ENCODE measurements around the gene NUPR2.
"Not testable (repeated sequence)": the region's sequence is repeated elsewhere in the genome, so short reads cannot be mapped to it uniquely, and the experiment has no call there.

NUPR2 gene, protein sequence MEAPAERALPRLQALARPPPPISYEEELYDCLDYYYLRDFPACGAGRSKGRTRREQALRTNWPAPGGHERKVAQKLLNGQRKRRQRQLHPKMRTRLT

DNA sequence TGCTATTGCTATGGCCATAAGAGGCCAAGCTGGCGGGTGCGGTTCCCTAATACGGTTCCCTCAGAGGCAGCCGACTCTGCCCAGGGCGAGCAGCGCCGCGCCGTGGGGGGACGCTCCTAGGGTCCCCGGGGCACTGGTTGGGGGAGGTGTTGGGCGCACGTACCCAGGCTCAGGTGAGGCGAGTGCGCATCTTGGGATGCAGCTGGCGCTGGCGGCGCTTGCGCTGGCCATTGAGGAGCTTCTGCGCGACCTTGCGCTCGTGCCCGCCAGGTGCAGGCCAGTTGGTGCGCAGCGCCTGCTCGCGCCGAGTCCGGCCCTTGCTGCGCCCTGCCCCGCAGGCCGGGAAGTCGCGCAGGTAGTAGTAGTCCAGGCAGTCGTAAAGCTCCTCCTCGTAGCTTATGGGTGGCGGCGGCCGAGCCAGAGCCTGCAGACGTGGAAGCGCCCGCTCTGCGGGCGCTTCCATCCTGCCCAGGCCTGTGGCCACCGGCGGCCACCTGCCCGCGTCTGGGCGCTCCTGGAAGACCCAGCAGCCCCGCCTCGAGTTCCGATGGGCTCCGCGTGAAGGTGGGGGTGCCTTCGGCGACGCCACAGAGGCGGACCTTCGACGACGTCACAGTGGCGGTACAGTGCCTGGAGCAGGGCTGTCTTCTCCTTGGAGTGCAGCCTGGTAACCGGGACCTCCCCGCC is at the start of gene NUPR2:
Gene NUPR2, minus strand, starts transcription at position 566 of the 687 bp plus-strand sequence. Its CDS starts 103 bp downstream, at position 463.
- DNase-seq (ENCODE audit: low read depth in 3 of 3, low spot score in 1 of 3) = no peak

DNA sequence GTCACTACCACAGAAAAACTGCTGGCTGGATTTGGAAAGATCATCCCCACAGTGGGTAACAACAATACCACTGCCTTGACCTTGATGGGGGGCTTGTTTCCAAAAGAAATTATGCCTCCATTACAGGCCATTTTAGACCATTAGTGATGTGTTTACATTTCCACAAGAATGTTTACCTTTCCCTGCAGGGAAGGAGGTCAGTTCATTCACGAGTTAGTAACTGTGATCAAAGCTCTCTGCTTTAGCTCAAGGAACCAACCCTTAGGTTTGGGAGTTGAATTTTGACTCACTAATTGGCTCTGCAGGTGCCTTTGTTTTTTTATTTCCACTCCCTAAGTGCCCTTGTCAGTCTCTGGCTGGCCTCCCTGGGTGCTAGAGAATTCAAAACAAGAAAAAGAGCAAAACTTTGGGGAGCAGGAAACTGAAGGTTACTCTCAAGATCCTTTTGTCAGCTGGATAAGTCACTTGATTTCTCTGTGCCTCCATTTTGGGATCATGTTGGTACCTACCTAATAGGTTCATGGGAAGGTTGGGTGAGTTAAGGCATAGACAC is 41.1 kb upstream of the NUPR2 start:
- no peak for DNase-seq (ENCODE audit: low read depth in 3 of 3, low spot score in 1 of 3)

DNA sequence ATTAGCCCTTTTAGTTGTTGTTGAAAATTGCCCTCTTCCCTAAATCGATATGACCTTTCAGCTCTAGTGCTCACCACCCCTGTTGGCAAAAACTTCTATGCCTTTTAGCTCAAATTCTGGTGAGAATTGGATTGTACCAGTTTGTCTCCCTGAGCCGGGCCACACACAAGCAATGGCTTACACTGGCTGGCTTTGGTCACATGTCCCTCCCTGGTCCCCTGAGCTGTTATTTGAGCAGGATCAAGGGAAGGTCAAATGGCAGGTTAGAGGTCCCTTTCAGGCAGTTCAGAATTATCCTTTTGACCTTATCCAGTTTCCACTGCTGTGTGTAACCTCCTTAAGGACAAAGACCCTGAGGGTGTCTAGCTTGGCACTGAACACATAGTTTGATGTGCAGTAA is 14.8 kb upstream of the NUPR2 start:
- not testable (repeated sequence) for DNase-seq (ENCODE audit: low read depth in 3 of 3, low spot score in 1 of 3)

DNA sequence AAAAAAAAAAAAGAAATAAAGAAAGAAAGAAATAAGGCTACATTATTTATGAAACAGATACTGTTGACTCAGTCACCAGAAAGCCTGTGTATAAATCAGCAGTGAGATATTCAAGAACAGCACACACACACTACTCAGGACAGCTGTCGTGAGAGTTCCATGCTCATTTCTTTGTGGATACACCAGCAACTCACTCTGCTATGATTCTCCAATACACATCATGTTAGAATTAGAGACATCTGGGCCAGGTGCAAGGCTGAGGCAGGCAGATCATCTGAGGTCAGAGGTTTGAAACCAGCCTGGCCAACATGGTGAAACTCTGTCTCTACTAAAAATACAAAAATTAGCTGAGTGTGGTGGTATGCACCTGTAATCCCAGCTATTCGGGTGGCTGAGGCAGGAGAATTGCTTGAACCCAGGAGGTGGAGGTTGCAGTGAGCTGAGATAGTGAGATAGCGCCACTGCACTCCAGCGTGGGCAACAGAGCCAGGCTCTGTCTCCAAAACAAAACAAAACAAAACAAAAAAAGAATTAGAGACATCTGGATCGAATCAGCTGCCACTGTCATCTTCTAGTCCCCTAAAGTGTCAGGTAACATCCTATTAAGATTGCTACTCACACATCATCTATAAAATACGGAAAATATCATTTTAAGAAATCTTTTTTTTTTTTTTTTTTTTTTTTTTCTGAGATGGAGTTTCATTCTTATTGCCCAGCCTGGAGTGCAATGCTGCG is 11.2 kb upstream of the NUPR2 start:
- no peak for DNase-seq (ENCODE audit: low read depth in 3 of 3, low spot score in 1 of 3)

DNA sequence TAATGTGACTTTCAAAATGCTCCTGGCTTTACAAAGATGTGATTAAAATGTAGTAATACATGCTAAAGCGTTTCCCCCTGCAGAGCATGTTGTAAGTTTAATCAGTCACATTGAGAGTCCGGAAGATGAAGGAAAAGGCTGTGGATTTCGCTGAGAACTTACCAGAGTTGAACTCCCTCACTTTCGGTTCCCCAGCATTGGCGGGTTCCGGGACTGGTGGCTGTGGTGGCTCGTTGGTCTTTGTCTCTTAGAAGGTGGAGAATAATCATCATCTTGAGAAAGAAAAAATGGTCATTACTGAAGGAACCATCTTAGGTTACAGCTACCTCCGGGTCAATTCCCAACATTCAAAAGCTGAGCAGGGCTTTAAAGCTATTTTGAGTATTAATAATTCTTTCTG is 9.6 kb upstream of the NUPR2 start:
- no peak for DNase-seq (ENCODE audit: low read depth in 3 of 3, low spot score in 1 of 3)

DNA sequence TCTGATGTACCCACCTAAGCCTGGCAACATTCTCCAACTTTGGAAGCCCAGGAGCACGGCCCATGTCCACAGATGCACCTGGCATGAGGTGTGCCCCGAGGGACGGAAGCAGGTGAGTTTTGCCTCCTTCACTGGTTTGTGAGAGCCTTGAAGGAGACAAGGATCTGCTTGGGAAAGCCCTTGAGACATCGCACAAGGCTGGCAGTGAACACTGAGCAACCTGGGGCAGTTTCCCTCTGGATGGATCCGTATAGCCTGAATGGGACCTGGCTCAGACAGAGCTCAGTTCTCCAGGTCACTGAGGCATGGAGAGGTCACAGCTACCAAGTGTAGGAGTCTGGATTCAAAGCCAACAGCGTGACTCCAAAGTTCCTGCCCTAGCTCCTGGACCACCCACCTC is 8.8 kb upstream of the NUPR2 start:
- DNase-seq (ENCODE audit: low read depth in 3 of 3, low spot score in 1 of 3) = no peak

DNA sequence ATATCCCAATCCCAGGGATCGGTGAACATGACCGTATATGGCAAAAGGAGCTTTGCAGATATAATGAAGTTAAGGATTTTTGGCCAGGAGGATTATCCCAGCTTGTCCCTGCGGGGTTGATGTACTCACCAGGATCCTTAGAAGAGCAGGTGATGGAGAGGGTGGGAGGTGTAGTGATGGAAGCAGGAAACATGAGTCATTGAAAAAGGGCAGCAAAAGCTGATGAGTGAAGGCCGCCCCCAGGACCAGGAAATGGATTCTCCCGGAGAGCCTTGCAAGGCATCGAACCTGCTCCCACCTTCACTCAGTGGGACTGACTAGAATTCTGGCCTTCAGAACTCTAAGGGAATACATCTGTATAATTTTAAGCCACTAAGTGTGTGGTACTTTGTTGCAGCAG is 5.2 kb upstream of the NUPR2 start:
- no peak for DNase-seq (ENCODE audit: low read depth in 3 of 3, low spot score in 1 of 3)

DNA sequence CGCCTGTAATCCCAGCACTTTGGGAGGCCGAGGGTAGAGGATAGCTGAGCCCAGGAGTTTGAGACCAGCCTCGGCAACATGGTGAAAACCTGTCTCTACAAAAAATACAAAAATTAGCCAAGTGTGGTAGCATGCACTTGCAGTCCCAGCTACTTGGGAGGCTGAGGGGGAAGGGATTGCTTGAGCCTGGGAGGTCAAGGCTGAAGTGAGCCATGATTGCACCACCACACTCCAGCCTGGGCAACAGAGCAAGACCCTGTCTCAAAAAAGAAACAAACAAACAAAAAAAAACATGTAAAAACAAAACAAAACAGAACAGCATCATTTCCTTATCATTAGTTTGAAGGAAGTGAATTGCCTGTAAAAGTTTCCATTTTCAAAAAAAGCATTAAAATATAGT is 4.0 kb downstream of the NUPR2 start:
- DNase-seq (ENCODE audit: low read depth in 3 of 3, low spot score in 1 of 3) = not testable (repeated sequence)

DNA sequence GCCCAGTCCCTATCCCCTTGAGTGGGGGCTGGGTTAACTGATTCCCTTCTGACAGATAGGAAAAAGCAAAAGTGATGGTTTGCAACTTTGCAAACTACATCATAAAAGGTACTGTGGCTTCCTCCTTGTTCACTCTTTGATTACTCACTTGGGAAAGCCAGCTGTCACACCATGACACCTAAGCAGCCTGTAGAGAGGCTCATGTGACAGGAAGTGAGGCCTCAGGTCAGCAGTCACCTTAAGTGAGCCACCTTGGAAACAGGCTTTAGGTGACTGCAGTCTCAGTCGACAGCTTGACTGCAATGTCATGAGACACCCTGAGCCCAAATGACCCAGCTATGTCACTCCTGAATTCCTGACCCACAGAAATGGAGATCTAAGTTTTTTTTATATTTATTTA is 5.6 kb downstream of the NUPR2 start:
- no peak for DNase-seq (ENCODE audit: low read depth in 3 of 3, low spot score in 1 of 3)

DNA sequence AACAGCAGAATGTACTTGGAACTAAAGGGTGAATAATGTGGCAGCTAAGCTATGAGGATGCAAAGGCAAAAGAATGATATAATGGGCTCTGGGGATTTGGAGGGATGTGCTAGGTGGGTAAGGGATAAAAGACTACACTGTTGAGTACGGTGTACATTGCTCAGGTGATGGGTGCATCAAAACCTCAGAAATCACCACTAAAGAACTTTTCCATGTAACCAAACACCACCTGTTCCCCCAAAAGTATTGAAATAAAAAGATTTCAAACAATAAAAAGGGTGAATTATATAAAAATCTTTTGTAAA is 8.3 kb downstream of the NUPR2 start:
- DNase-seq (ENCODE audit: low read depth in 3 of 3, low spot score in 1 of 3) = no peak

DNA sequence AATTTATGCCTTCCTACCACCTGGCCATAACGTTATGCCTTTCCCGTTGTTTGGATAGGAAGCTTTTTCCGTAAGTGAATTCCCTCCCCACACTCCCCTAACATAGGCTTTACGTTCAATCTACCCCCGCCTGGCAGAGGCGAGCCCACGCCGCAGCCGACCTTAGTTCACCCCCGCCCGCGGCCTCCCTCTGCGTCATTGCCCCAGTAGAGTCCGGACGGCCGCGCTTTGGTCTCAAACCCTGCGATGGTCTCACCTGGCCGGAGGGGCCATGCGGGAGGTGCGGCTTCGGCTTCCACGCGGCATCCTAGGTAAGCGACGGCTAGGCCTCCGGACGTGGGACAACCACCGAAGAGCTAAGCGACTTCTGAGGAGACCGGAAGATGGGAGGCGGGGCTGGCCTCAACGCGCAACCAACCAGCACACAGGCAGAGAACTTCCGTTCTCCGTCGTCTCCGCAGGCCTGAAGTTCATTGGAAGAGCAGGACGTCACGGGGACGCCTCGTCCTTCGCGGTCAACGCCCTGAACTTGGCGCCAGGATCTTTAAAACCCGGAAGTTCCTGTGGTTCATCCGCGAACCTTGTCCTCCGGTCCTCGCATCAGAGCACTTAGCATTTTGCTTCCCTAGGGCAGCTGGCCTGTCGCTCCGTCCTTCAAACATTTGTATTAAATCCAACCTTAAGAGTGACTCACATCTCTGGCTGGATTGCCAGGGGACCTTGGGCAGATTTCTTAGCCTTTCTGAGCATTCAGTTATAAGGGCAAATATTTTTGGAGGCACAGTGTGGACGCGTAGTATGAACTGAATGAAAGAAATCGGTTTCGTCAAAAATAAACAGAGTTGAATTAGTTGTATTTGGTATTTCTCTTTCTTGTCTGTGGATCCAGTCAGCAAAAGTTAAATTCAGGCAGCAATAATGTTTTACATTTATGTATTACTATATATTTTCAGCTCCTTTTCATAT is 9.8 kb downstream of the NUPR2 start, which contains the start of gene CHCHD2:
Gene CHCHD2, minus strand, starts transcription at position 369 of the 966 bp plus-strand sequence. Its CDS starts 63 bp downstream, at position 306.
- DNase-seq (ENCODE audit: low read depth in 3 of 3, low spot score in 1 of 3) = peak; percentile 76 to 84 (median 83)

DNA sequence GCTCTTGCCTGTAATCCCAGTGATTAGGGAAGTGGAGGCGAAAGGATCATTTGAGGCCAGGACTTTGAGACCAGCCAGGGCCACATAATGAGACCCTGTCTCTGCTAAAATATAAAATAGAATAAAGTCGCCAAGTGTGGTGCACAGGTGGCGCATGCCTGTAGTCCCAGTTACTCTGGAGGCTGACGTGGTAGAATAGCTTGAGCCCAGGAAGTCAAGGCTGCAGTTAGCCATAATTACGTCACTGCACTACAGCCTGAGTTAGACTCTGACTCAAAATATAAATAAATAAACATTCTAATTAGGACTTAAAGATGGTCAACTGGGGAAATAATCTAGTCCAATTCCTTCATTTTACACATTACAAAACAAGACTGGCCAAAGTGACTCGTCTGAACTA is 10.7 kb downstream of the NUPR2 start:
- no peak for DNase-seq (ENCODE audit: low read depth in 3 of 3, low spot score in 1 of 3)

DNA sequence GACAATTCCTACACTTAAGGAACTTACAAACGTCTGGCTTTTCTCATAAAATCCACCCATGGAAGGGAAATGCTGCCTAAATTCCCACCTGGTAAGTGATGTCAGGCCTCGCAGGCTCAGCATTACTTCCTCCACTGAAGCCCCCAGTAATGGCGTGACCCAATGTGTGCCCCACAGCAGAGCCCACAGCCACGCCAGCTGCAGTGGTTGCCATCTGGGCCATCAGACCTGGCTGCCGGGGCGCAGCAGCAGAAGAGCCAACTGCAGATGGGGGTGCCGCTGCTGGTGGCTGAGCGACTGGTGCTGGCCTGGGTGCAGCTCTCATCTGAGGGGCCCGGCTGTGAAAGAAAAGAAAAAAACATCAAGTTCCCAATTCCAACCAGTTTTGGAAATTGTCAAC is 12.1 kb downstream of the NUPR2 start:
- DNase-seq (ENCODE audit: low read depth in 3 of 3, low spot score in 1 of 3) = not testable (repeated sequence)

DNA sequence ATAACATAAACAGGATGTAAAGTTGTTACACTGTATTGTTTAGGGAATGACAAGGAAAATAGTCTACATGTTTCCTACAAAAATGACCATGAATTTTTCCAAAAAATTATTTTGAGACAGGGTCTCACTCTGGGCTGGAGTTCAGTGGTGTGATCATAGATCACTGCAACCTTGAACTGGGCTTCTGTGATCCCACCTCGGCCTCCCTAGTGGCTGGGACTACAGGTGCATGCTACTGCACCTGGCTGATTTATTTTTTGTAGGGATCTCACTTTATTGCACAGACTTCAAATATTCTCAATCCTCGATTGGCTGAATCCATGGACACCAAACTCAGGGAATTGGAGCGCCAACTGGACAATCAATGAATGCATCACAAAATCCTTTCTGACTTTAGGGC is 16.6 kb downstream of the NUPR2 start:
- no peak for DNase-seq (ENCODE audit: low read depth in 3 of 3, low spot score in 1 of 3)

DNA sequence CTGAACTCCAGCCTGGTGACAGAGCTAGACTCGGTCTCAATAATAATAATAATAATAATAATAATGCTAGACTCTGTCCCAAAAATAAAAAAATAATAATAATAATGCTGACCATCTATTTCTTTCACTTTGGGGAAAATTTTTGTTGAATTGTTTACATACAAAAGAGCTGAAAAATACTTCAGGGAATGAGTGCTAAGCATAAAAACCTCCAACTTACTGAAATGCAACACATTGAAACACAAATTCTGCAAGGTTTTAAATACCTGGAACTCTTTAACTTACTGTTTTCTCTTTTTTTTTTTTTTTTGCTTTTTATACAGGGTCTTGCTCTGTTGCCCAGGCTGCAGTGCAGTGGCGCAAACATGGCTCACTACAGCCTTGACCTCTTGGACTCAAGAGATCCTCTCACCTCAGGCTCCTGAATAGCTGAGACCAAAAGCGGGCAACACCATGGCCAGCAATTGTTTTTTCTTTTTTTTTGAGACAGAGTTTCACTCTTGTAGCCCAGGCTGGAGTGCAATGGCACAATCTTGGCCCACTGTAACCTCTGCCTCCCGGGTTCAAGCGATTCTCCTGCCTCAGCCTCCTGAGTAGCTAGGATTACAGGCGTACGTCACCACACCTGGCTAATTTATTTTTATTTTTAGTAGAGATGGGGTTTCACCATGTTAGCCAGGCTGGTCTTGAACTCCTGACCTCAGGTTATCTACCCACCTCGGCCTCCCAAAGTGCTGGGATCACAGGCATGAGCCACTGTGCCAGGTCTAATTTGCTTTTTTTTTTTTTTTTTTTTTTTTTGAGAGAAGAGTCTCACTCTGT is 17.8 kb downstream of the NUPR2 start:
- not testable (repeated sequence) for DNase-seq (ENCODE audit: low read depth in 3 of 3, low spot score in 1 of 3)

DNA sequence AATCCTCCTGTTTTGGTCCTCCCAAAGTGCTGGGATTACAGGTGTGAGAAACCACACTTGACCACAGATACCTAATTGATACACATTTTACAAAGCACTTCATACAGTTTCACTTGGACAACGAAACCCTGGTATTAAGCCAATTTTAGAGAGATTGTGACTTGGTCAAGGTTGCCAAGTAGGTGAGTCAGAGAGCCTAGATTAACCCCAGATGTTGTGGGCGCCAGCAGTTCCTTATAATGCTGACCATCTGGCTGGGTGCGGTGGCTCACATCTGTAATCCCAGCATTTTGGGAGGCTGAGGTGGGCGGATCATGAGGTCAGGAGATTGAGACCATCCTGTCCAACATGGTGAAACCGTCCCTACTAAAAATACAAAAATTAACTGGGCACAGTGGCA is 18.5 kb downstream of the NUPR2 start:
- DNase-seq (ENCODE audit: low read depth in 3 of 3, low spot score in 1 of 3) = no peak

DNA sequence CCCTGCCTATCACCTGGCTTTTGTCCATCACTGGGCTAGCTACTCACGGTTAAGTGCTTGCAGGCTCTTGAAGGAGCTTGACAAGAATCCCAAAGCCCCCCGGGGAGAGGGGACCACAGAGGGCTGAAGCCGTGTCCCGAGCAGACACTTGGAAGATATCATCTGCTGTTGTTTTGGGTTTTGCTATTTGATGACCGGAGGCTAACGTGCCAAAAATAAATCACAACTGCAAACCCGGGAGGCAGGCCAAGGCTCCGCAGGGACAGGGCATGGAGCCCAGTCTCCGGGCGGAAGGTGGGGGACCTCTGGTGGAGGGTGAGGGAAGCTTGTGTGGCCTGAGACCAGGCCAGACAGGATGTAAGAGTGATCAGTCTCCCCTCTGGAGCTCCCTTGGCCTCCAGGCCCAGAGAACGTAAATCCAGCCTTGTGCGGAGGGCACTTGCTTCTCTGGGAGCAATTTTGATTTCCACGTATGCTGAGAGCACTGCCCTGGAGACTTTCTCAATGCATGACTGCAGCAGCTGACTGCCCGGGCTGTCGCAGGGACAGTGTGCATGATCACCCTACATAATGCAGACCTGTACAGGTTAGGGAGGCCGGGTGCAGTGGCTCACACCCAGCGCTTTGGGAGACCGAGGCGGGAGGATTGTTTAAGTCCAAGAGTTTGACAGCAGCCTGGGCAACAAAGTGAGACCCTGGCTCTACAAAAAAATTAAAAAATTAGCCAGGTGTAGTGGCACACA is 23.3 kb downstream of the NUPR2 start, which contains the start of gene PHKG1:
Gene PHKG1, minus strand, starts transcription at position 164 of the 743 bp plus-strand sequence. CDS start 4,011 bp downstream, outside the sequence.
- no peak for DNase-seq (ENCODE audit: low read depth in 3 of 3, low spot score in 1 of 3)

DNA sequence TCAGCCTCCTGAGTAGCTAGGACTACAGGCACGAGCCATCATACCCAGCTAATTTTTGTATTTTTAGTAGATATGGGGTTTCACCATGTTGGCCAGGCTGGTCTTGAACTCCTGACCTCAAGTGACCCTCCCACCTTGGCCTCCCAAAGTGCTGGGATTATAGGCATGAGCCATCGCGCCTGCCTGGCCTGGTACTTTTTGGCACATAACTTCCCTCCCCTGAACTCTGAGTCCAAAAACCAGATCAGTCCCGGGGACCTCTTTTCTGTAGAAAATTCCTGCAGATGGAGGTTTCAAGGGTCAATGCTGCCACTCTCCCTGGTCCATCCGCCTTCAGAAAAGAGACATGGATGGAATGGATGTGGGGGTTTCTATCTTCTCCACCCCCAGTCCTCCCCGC is 23.8 kb downstream of the NUPR2 start:
- not testable (repeated sequence) for DNase-seq (ENCODE audit: low read depth in 3 of 3, low spot score in 1 of 3)

DNA sequence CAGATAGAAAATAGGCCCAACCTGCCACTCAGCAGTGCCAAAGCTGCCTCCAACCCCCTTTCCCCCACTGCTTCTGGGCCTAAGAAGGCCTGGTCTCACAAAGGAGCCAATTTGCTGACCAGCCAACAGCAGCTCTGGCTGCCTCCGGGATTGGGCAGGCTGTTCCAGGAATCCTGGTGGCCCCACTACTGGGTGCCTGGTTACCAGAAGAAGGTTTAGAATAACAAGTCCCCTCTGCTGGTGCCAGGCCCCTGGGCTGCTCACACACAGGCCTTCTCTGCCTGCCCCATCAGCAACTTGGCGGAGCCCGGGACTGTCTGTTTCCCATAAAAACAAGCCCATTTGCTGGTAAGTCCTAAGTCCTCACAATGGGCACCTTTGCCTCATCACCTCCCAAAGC is 24.6 kb downstream of the NUPR2 start:
- no peak for DNase-seq (ENCODE audit: low read depth in 3 of 3, low spot score in 1 of 3)

Measured in stimulated activated CD4-positive, alpha-beta T cell treated with anti-CD3 and anti-CD28 coated beads, TNF-alpha, amount 100 ng/mL, for 1 hour (primary cell).